ACHN (cell line): Measurements from ENCODE around the gene PRSS1.
"Not testable (repeated sequence)": the region's sequence is repeated elsewhere in the genome, so short reads cannot be mapped to it uniquely, and the experiment has no call there.

Experiments
- DNase-seq: peaks from one replicate; pipeline ENCODE4 v3.0.0-alpha.2; 2015
- in situ Hi-C: cut with HindIII; loops from 2 replicates; pipeline ENCODE4 v1.10.0; 2017; ENCODE audit warnings: low sequenced_read_pairs, low pct_ligation_motif_present, low pct_unique_long_range_greater_than_20kb

The PRSS1 gene

DNA sequence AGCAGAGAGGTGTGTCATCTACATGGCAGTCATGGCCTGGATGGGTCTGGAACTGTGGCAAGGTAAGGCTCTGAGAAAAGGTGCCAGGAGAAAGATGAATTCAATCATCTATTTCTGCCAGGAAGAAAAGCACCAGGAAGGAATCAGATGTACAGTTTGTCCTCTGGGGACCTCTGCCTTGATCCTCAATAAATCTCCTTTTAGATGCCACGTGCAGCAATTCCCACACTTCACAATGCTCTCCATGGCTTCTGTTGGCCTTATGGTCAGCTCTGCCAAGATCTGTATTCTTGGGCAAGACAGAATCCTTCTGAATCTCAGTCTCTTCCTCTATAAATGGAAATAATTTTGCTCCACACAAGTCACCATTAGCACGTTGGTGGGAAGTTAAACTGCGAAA, 19.6 kb downstream of the PRSS1 start:
- in situ Hi-C loops, DNase-seq: not testable (repeated sequence)

DNA sequence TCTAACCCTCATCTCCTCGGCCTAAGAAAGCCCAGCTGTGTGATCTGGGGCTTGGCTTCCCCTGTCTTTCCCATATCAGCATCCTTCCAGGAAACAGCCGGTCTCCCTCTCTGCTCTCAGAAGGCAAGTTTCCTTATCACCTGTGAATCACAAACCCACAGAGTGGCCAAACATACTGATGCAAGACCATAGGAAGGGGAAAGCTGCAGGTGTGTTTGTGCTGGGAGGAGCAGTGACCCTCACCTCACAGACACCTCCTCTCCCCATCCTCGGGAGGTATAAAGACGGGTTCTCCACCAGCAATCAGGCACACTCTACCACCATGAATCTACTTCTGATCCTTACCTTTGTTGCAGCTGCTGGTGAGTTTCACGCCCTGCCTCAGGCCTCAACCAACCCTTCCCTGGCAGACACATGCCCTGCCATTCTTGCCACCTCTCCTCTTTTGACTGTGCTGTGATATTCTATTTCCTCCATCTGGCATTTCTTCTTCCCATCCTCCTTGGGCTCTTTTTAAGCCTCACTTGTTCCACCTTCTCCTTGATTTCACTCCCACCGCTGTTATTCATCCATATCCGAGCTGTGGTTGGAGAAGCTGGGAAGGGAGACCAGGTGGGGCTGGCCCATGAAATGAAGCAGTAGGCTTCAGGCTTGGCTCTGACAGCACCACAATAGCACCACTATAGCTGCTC, 21.5 kb downstream of the PRSS1 start, which contains the start of gene PRSS2:
TSS of gene PRSS2 (plus strand) at position 310 of the 692 bp plus-strand sequence. CDS start at position 323, 13 bp downstream.
- in situ Hi-C loops = no loop called here
- DNase-seq = no peak

- in situ Hi-C loops = no loop called here
These were observed 22.1 kb downstream of the PRSS1 start for GRCh38 chr7:142771353-142771723.

DNA sequence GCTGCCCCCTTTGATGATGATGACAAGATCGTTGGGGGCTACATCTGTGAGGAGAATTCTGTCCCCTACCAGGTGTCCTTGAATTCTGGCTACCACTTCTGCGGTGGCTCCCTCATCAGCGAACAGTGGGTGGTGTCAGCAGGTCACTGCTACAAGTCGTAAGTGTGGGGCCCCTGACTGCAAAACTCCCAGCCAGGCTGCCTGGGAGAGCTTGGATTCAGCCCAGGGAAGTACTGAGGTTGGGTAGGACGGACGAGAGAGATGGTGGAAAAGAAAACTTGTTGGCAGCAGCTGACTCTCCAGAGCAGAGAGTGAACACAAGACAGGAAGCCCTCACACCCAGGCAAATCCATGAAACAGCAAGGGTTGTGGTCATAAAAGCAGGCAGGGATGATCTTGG, 22.8 kb downstream of the PRSS1 start:
- no peak for DNase-seq
- in situ Hi-C loops = no loop called here

More at GRCh38 chr7:142771353-142771723, 22.1 kb downstream of the PRSS1 start:
- DNase-seq = no peak

- in situ Hi-C loops = no loop called here
- DNase-seq = no peak
These were observed 23.4 kb downstream of the PRSS1 start for GRCh38 chr7:142772673-142773072.

- DNase-seq = no peak
- in situ Hi-C loops = no loop called here
These were observed 24.0 kb downstream of the PRSS1 start for GRCh38 chr7:142773230-142773629.

DNA sequence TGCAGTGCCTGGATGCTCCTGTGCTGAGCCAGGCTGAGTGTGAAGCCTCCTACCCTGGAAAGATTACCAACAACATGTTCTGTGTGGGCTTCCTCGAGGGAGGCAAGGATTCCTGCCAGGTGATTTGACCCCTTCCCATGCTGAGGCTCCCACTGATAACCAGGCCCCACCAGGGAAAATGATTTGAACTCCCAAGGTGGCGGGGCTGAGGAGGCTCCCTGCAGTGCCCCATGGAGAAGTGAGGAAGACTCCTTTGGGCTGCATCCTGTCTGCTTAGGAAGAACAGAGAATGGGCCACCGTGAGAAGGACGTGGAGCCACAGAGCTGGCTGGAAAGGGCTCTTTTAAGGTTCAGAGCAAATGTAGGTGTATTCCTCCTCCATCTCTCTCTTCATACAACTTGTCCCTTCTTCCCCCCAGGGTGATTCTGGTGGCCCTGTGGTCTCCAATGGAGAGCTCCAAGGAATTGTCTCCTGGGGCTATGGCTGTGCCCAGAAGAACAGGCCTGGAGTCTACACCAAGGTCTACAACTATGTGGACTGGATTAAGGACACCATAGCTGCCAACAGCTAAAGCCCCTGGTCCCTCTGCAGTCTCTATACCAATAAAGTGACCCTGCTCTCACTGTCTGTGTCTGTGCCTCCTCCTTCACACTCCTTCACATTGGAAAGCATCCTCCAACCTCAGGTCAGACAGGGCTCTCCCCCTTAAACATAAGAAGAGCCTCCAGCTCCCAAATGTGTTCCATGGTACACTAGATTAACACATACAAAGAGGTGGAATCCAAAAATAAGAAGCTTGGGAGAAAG, 24.9 kb downstream of the PRSS1 start:
- DNase-seq = no peak
- in situ Hi-C loops = no loop called here

- in situ Hi-C loops = no loop called here
- DNase-seq = no peak
These were observed 25.6 kb downstream of the PRSS1 start for GRCh38 chr7:142774826-142775225.

DNA sequence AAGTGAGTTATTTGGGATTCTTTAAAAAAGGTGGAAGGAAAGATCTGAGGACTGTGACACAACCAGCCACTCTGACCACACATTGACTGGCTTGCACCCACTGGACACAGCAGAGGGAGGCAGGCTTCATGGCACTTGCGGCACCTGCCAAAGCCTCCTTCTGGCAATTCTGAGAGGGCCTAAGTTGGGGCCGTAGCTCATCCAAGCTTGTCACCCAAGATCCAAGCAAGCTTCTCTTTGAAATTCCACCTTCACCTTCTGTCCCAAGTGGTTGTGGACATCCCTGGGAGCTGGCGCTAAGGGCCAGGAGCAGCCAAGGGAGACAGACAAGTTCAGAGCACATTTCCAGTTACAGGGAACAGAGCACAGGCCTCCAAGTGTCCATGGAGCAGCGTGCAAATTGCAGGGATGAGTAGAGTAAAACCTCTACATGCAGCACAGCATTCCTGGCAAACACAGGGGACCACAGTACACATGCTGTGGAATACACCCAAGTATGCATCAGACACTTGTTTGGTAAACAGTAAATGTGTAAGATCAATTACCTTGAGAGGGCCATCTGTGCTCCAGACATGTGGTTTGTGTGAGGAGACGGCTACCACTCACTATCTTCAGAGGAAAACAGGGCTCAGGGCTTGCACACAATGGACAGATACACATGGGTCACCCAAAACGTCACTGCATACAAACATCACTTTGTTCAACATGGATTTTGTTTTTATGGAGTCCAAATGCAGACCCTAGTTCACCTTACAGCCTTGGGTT, 26.3 kb downstream of the PRSS1 start:
- DNase-seq, in situ Hi-C loops: not testable (repeated sequence)

GRCh38 chr7:142776206-142776844, 27.1 kb downstream of the PRSS1 start:
- no peak for DNase-seq
- in situ Hi-C loops = no loop called here

DNA sequence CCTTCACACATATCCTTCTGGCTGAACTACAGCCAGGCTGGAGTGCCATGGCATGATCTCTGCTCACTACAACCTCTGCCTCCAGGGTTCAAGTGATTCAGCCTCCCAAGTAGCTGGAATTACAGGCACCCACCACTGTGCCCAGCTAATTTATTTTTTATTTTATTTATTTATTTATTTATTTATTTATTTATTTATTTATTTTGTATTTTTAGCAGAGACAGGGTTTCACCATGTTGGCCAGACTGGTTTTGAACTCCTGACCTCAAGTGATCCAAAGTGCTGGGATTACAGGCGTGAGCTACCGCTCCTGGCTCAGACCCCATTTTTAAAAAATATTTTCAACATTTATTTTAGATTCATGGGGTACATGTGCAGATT, 27.6 kb downstream of the PRSS1 start:
- in situ Hi-C loops = not testable (repeated sequence)

GRCh38 chr7:142777318-142777717, 28.0 kb downstream of the PRSS1 start:
- DNase-seq = no peak
- in situ Hi-C loops = no loop called here

More for the DNA sequence above, 27.6 kb downstream of the PRSS1 start:
- DNase-seq = not testable (repeated sequence)

- in situ Hi-C loops = no loop called here
- peak; percentile 95 for DNase-seq
These were observed 33.9 kb downstream of the PRSS1 start for GRCh38 chr7:142782922-142783900.

DNA sequence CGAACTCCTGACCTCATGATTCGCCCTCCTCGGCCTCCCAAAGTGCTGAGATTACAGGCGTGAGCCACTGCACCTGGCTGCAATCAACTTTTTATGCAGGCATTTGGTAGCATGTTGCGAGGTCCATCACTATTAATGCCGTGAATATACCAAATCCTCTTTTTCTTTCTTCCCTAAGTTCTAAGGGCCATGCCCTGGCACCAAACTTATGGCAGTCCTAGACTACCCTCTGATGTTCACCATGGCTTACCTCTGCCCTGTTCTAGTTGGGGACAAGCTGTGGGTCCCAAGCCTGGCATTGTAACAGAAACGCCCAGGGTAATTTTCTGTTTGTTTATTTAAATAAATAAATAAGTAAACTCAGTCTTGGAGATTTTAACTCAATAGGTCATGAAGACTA, 34.8 kb downstream of the PRSS1 start:
- in situ Hi-C loops = no loop called here
- no peak for DNase-seq

- DNase-seq = no peak
- in situ Hi-C loops = no loop called here
These were observed 35.4 kb downstream of the PRSS1 start for GRCh38 chr7:142784716-142785115.

GRCh38 chr7:142785841-142786250, 36.6 kb downstream of the PRSS1 start:
- in situ Hi-C loops = no loop called here
- no peak for DNase-seq

GRCh38 chr7:142787034-142787768, 37.9 kb downstream of the PRSS1 start:
- DNase-seq = no peak
- in situ Hi-C loops = no loop called here
